MV-4-11 (cell line): ENCODE data around the gene EPHB1.

ENCODE experiments used
- DNase-seq: peaks from one replicate; lab custom pipeline; 2025; lab: John Stamatoyannopoulos, UW

EPHB1 gene

DNA sequence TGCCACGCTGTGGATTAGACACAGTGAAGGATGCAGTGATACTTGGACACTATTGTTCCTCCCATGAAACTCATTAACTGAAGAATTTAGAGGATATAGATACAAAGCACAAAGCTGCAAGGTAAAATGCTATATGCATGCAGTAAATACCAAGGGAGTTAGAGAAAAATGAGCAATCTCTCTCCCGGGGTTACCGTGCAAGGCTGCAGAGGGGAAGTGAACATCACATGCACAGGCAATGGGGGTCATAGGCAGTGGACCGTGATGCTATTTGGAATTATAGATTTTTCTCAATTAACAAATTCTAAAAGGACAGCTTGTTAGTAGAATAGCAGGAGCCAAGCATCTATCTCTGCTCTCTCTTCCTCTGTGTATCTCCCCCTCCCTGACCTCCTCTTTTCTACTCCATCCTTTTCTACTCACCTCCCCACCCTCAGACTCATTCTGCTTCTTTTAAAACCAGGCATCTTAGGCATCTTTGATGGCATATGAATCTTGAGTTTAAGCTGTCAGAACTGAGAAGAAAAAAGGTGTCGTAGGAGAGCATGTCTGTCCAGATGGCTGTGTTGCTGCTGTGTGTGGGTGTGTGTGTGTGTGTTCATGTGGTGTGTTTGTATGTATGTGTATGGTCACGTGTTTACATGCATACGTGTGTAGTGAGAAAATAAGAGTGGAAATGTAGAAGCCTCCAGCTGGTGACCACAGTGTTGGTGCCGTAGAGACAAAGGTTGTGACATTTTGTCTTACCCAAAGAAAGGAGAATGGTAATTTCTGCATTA is 339.0 kb downstream of the EPHB1 start:
- DNase-seq = no peak

DNA sequence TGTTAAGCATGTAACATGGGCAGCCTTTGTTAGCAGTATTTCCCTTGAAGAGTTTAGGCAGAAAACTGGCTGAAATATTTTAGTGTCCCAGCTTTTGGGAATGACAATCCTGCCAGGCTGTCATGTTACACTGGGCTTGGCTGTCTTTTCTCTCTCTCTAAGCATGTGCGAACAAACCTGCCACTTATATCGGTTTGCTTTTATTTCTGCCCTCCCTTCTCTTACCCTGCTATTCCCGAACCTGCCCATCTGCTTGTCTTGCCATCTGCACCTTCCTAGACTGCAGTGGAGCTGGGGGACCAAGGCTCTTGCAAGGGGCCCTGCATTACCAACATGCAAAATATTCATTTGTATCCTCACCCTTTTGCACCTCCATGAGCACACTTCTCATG is 339.6 kb downstream of the EPHB1 start:
- no peak for DNase-seq

DNA sequence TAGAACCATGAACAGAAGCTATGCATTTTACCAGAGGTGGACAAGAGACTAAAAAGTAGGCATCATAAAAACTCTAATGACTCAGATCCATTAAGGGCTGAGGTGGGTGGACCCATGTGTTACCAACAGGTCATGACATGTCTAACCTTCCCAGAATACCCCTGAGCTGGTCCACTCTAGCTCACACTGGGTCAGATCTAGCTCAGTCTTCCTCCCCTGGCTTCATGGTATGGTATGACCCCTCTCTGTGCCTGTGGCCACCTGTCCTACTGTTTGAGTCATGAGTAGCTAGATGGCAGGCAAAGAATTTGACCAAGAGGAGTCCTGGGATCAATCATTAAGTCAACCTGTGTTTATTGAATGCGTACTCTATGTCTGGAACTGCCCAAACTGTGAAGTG is 340.4 kb downstream of the EPHB1 start:
- no peak for DNase-seq

DNA sequence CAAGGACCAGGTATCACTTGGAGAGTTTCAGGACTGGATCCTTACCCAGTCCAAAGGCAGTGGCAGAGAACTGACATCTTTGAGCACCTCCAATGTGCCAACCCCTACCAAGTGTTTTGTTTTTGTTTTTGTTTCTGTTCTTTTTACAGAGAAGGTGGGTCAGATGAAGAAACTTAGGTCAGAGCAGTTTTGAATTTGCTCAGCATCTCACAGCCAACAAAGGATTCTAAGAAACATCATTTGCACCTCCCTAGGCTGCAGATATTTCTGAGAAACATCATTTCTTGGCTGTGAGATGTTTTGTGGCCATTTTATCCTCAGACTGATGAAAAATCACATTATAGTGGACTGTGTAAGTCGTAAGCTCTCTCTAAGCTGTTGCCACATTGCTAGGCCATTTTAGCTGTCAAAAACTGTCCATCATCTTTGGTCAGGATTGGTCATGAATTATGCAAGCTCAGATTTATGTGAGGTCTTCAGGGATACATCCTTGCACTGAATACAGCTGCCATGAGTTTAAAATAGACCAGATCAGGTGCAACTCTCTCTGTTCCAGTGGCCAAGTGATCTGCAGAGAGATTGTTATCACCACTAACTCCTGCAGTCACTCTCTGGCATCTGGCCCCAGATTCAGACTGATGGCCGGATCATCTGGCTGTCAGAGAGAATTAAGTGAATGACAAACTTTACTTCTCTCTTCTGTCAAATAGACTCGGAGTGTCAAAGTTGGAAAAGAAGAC is 341.5 kb downstream of the EPHB1 start:
- DNase-seq = no peak

DNA sequence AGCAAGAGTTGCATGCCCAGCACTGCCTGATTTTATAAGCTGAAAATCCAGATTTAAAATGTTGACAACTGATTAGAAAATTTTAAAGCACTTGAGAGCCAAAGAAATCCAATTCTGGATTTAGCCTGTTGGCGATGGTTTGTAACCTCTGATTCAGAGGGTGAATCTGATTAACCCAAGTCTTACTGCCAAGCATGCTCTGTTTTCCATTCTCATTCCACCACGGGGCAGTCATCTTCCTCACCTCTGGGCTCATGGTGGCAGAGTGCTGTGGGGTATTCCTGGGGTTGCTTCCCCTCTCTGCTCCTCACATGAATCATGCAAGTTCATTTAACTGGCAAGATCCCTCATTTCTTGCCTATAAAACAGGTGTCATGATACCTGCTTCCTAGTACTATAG is 342.2 kb downstream of the EPHB1 start:
- no peak for DNase-seq

DNA sequence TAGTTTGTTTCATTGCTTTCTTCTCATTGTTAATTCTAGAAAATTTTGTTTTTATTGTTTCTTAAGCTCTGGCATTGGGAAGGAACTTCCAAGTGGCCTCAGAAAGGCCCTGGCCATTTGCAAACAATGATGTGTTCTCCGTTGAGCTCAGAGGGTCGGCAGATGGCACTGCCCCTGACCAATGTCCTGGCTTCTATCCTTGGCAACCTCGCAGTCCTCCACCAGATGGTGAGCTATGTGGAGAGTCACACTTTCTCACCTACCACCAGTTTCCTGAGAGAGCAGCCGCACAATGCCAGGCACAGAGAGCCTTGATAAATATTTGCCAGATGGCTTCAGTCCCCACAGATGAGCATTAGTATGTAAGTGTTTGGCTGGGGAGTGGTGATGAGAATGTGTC is 343.7 kb downstream of the EPHB1 start:
- DNase-seq = no peak

DNA sequence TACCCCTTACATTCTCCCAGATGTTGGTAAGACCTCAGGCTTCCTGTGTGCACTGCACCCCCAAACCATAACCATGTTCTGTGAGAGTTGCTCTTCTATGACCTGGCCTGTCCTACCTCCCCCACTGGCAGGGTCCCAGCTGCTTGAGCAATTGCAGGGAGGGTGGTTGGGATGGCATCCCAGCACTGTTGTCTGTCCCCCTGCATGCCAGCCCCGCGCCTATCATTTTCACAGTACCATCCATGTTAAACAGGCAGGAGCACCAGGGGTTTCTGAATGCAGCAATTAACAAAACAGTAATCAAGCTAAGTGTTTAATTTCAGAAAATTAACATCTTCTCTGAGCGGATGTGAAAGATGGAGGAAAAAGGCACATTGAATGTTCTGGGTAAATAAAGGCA is 345.5 kb downstream of the EPHB1 start:
- no peak for DNase-seq

DNA sequence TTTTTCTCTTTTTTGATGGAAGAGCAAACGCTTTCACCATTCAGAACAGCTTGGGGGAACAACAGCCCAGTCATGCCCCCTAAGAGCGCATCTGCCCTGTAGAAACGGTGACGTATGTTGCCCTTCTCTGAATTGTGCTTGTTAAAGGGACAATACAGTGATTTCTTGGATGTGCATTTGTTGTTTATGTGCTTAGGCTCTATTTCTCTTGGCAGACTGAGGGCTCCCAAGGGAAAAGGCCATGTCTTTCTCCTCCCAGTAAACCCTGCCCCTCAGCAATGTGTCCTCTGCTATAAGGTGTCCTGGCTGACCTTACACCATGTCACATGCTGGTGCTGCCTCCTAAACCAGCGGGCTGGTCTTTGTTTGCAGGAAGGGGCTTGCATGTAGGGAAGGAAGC is 346.1 kb downstream of the EPHB1 start:
- DNase-seq = no peak

DNA sequence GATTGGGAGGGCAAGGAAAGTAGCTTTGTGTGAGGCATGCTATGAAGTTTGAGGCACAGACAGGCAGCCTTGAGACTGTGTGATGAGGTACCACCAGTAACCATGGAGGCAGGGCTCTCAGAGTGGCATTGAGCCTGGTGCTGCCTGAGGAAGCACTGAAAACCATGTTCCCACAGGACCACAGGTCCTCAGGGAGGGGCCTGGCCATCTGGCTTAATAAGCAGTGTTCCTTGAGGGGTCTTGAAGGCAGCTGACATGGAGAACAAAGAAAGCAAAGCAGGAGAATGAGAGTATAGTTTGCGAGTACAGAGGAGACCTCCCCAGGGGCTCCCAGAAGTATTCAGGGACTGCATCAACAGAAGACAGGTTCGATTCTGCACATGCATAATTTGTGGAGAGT is 346.6 kb downstream of the EPHB1 start:
- no peak for DNase-seq

DNA sequence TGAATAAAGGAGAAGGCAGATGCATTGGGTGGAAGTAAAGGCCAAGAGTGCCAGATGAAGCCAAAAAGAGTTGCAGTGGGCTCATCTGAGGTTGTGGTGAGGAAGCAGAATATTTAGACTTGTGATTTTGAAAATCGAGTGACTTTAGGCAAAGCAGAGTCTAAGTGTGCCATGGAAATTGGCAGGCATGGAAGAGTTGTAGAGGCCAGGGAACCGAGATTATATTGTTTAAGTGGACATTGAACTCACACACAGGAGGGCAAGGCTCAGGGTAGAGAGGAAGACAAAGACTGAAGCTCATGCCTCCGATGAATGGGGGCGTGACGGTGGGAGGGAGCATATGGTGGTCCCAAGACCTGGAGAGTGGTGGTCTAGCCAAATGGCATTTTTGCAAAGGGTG is 347.5 kb downstream of the EPHB1 start:
- no peak for DNase-seq

DNA sequence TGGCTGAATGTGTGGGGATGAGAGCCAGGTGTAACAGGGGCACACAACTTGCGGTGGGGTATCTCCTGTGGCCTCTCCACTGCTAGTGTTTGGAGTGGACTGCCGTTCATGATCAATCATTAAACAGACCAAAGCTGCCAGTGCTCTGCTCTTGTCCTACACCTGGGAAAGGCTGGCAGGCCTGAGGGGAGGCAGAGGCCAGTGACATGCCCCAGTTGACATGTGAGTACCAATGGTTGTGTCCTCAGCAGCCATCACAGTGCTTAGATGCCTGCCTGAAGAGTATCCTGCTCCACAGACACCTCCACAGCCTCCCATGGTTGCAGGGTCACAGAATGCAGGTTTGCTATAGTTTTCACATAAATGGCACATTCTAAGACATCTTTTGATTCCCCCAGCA is 348.4 kb downstream of the EPHB1 start:
- DNase-seq = no peak

DNA sequence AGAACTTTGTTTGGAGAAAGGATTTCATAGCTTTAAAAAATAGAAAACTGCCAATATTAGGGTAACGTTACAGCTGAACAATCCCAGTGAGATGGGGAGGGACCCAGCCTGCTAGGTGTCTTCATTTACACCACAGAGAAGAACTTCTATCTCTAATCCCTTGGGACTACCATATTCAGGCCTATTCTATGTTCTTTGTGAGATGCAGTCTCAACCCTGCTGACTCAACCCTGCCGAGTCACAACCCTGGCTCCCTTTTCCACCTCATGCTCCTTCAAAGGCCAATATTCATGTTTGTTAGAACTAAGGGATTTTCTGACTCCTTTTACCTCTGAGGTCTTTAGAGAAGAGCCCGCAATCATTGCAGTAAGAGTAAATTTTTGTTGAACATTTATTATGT is 350.5 kb downstream of the EPHB1 start:
- DNase-seq = no peak

DNA sequence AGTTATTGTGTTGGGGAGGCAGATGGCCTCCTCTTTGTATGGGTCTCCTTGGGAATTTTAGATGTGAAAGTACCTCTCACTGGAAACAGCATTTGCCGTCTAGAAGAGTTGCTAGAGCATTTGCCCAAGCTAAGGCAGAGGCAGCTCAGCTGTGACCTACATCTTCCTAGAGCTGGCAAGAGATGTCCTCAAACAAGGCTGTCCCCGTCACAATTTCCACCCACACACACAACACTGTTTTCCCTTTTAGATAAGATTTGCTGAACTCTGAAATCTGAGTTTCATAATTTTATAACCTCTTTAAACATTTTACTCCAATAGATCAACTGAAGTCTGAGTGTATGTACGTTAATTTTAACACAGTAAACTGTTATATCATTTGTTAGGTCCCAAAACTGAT is 352.6 kb downstream of the EPHB1 start:
- DNase-seq = no peak

DNA sequence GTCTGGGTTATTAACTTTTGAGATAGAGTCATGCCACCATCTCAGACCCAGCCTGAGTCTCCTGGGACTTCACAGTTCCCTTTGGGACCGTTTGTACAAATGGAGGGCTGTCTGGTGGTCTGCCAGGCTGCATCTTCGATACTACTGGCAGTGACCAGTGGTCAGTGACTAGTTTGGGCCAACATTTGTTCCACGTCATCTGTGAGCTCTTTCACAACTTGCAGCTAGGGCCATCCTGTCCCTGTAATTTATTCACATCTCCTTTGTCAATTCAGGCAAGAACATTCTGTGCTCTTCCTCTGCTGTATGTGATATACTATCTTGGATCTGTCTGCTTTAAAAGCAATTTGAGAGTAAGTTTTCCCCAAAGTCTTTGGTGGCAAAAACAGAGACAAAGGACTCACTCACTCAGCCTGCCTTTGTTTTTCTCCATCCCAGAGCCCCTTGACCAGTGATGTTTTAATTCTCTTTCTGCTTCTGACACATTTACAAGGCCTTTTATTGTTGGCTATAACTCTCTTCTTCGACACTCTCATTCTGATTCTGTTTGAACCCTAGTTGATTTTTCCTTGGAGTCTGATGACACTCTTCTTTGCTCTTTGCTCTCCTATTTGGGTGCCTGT is 353.4 kb downstream of the EPHB1 start:
- DNase-seq = no peak

DNA sequence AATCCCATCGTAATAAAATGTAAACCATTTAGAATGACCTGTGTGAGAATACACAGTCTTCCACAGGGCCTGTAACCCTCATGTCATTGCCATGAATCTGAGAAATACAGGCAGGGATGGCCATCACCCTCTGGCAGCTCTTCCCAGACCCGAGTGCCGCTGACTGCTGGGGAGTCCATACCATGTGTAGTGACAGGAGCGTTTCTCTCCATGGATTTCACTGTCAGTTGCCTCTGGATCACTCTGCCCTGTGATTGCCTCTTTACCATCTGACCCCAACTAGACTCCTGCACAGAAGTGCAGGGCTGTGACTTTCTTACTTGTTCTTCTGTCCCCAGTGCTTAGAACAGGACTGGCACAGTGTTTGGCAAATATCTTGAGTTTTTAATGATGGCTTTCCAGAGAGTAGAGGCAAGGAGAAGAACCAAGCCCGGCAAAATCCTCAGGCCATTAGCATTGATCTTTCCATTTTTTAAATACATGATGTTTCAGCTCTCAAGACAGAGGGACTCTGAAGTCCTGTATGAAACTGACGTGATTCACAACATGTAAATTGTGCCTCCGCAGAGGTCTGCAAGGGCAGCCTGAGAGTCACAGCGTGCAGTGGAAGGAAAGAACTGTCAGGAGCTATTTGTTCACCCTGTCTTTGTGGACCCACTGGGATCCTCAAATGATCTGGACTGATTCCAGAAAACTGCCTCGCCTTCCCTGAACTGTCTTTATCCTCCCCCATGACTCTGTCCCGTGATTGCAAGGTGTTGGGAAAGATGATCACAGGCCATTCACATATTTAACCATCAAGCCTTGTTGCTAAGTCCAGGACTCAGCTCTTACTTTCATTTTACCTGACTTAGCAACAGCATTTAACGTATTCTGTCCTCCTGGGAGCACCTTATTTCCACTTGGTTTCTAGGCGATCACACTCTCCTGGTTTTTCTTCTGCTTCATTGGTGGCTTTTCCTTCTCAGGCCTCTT is 354.9 kb downstream of the EPHB1 start:
- DNase-seq = no peak

DNA sequence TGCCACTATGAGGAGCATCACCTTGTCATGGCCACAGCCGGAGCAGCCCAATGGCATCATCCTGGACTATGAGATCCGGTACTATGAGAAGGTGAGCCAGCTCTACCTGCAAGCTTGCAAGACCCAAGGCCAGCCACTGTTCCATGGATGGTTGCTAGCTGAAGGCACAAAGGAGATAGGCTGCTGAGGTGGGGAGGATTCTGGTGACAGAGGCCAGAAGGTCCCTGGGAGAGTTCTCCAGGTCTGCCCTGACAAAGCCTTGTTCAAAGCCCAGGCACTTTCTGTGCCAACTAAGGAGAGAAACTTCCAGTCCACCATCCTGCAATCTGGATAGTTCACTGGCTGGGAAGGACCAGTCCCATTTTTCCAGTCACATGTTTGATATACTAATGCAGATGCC is 359.1 kb downstream of the EPHB1 start:
- no peak for DNase-seq

DNA sequence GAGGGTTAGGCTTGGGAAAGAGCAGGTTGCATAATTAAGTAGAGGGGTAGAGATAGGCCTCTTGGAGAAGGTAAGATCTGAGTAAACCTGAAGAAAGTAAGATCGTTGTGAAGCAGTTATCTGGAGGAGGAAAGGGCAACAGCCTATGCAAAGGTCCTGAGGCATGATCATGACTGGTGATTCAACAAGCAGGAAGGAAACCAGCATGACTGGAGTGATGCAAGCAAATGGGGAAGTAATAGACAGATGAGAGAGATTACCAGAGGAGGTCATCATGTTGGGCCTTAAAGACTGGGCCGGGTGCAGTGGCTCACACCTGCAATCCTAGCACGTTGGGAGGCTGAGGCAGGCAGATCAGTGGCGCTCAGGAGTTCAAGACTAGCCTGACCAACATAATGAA is 360.2 kb downstream of the EPHB1 start:
- peak; percentile 11 for DNase-seq

DNA sequence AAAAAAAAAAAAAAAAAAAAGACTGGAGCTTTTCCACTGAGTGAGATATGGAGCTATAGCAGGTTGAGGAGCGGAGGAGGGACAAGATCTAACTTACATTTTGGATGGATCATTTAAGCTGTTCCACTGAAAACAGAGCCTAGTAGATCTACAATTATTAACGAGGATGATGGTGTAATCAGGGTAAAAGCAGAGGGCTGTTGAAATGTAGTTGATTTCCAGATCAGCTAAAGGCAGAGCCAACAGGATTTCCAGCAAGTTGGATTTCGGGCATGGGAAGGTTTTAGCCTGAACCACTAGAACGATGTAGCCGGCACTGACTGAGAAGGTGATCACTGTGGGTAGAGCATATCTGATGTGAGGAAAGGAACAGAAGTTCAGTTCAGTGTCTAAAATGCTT is 360.7 kb downstream of the EPHB1 start:
- no peak for DNase-seq

DNA sequence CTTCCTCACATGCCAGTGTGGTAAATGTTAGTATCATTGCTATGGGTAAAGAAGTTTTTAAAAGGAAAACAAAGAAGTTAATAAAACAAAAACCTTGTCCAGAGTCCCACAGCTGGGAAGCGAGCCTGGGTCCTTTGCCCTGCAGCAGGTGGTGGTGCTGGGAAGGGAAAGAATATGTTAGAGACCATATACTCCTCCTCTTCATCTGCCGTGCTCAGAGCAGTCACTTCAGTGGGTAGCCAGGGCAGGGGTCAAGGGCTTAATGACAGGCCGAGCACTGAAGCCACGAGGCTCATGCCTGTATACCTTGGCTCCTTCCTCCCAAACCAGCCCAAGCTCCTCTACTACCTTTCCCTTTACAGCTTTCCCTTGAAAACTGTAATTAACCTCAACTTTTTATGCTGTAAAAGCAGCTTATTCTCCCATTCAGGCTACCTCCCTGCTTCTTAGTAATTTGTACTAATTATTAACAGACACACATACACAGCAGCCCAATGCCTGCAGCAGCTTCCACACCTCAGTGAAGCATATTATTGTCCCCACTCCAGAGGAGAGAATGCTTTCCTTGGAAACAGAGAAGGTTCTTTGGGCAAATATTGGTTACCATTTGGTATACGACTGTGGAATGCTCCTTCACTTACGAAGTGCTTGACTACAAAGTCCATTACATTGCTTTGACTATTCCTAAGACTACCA is 362.1 kb downstream of the EPHB1 start:
- DNase-seq = no peak

DNA sequence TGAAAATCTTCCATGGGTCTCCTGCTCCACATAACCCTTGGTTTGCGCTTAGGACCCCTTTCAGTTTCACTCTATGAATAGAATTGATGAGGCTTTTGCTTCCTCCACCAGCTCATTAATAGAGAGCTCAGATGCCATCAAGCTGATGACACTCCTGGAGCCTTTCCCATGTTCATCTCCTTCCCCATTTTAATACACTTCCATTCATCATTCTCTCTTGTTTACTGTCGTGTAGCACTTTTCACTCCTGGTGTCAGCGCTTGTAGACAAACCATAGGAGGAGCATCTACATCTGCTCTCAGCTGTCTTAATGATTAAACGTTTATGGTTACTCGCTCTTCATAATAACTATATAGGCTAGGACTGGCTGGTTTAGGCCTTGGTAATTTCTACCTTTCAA is 363.5 kb downstream of the EPHB1 start:
- no peak for DNase-seq

DNA sequence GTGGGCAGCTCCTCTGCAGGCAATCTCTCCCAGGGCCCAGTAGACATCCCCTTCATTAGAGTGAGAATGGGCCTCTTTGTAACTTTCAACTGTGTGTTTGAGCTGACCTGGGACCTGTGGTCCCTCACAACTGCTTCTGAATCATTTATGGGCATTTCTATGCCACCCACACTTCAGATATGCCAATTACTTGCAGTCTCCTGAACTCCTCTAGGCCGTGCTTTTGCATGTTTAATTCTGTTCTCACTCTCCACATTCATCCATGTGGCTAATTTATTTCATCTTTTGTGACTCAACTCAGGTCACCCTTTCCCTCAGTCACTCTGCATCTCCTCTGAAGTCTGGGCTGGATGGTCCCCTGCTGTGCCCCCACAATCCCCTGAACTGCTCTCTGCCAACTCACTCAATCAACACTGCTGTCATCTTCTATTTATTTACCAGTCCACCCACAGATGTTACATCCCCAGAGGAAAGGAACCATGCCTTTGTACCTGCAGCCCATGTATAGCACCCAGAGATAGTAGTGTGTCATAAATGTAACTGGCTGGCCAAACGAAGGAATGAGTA is 364.7 kb downstream of the EPHB1 start:
- DNase-seq = no peak
